KBM-7 (cell line): ENCODE measurements around the gene TIMM23.
A peak's percentile ranks its signal among the peaks of the same experiment; 100 is the strongest.
"Not testable (repeated sequence)": the region's sequence is repeated elsewhere in the genome, so short reads cannot be mapped to it uniquely, and the experiment has no call there.

Source experiments
- DNase-seq: peaks from one replicate; pipeline ENCODE4 v3.0.0-alpha.2; 2015
- in situ Hi-C: fragments of 300-500 bp; cut with MboI; formaldehyde crosslinking; loops from 2 replicates; pipeline ENCODE4 v1.14.3; 2020; ENCODE audit warnings: low sequenced_read_pairs, low pct_unique_long_range_greater_than_20kb, mixed read lengths

TIMM23 gene

GRCh38 chr10:45983538-45984186 is 11.4 kb downstream of the TIMM23 start:
- in situ Hi-C loops = not testable (repeated sequence)
- peak; percentile 74 for DNase-seq

GRCh38 chr10:45984473-45984872 is 12.2 kb downstream of the TIMM23 start:
- DNase-seq, in situ Hi-C loops: not testable (repeated sequence)

- in situ Hi-C loops, DNase-seq: not testable (repeated sequence)
These were observed 13.3 kb downstream of the TIMM23 start for GRCh38 chr10:45985590-45985989.

- no peak for DNase-seq
- in situ Hi-C loops = no loop called here
These were observed 25.3 kb downstream of the TIMM23 start for GRCh38 chr10:45997557-45997956.

- in situ Hi-C loops = no loop called here
- no peak for DNase-seq
These were observed 25.9 kb downstream of the TIMM23 start for GRCh38 chr10:45997994-45998763.

- DNase-seq, in situ Hi-C loops: not testable (repeated sequence)
These were observed 27.7 kb downstream of the TIMM23 start for GRCh38 chr10:45999955-46000354.

- DNase-seq = no peak
- in situ Hi-C loops = no loop called here
These were observed 28.2 kb downstream of the TIMM23 start for GRCh38 chr10:46000538-46000937.

- DNase-seq = no peak
- in situ Hi-C loops = no loop called here
These were observed 29.0 kb downstream of the TIMM23 start for GRCh38 chr10:46001187-46001756.

GRCh38 chr10:46002189-46002687 is 29.9 kb downstream of the TIMM23 start:
- DNase-seq, in situ Hi-C loops: not testable (repeated sequence)

- no peak for DNase-seq
- in situ Hi-C loops = no loop called here
These were observed 30.8 kb downstream of the TIMM23 start for GRCh38 chr10:46002916-46003693.

GRCh38 chr10:46004963-46005362 is 32.7 kb downstream of the TIMM23 start:
- in situ Hi-C loops = no loop called here
- DNase-seq = no peak

GRCh38 chr10:46005383-46005782 is 33.1 kb downstream of the TIMM23 start:
- in situ Hi-C loops = no loop called here
- DNase-seq = no peak

- in situ Hi-C loops = no loop called here
- no peak for DNase-seq
These were observed 33.9 kb downstream of the TIMM23 start for GRCh38 chr10:46006219-46006618.

GRCh38 chr10:46012746-46013145 is 40.5 kb downstream of the TIMM23 start:
- in situ Hi-C loops = no loop called here
- DNase-seq = no peak

GRCh38 chr10:46014206-46014605 is 41.9 kb downstream of the TIMM23 start:
- no peak for DNase-seq
- in situ Hi-C loops = no loop called here

GRCh38 chr10:46014683-46015405 is 42.6 kb downstream of the TIMM23 start:
- in situ Hi-C loops = no loop called here
- no peak for DNase-seq

- in situ Hi-C loops = no loop called here
- DNase-seq = no peak
These were observed 43.9 kb downstream of the TIMM23 start for GRCh38 chr10:46016190-46016589.

- no peak for DNase-seq
- in situ Hi-C loops = no loop called here
These were observed 44.5 kb downstream of the TIMM23 start for GRCh38 chr10:46016811-46017210.

- in situ Hi-C loops = no loop called here
- no peak for DNase-seq
These were observed 45.4 kb downstream of the TIMM23 start for GRCh38 chr10:46017733-46018132.
